Non-pigmented ciliary epithelial cell (primary cell): ENCODE results near the gene STX5.
"Not testable (repeated sequence)": the region's sequence is repeated elsewhere in the genome, so short reads cannot be mapped to it uniquely, and the experiment has no call there.

Experiments used
- DNase-seq: peaks from one replicate; pipeline ENCODE4 v3.0.0-alpha.2; 2010; ENCODE audit warnings: low read depth

STX5 gene

GRCh38 chr11:62782753-62783152 lies 49.1 kb downstream of the STX5 start:
- no peak for DNase-seq

DNA sequence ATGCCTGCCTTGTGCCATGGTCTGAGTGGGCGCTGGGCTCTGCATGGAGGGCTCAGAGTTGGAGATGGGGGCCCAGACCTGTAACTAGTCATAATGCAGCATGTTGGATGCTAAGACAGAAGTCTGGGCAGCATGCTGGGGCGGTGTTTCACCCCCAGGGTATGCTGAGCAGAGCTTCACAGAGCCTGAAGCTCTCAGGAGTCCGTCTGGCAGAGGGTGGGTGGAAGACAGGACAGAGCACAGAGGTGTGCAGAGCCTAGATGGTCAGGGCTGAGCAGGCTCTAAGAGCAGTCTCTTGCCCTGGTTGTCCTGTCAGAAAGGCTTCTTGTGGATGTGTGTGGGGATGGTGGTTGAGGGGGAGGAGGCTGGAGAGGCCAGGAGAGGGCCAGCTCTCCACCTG lies 53.4 kb downstream of the STX5 start:
- no peak for DNase-seq

DNA sequence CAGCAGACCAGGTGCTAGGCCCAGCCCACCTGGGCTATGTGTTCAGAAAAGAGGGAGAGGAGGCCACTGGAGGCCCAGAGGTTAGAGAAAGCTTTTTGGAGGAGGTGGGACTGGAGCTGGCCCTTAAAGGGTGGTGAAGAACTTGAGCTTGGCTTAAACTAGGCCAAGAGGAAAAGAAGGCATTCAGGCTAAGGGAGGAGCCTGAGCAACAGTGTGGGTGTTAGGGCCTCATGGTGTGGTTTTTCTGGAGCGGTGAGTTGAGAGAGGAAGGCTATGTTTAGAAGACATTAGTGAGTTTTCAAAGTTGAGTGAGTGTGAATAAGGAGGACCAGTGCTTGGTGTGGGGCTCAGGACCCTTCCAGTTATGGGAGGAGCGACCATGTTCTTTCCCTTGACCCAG lies 54.5 kb downstream of the STX5 start:
- DNase-seq = no peak

- no peak for DNase-seq
These were observed 56.2 kb downstream of the STX5 start for GRCh38 chr11:62775646-62776045.

DNA sequence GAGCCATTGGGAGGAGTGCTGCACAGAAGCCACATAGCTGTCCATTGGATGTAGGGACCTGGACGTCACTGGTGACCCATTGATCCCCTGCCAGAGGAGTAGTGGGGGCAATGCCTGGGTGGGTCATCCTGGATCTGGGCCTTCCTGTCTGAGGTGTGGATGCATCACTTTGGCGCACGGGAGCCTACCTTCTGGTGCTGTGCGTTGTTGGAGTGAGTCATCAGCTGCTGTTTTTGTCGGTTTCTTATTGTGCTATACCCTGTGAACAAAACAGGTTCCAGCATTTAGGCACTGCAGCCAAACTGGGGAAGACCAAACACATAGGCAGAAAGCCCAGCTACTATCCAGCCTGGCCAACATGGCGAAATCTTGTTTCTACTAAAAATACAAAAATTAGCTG lies 57.4 kb downstream of the STX5 start:
- DNase-seq = no peak

DNA sequence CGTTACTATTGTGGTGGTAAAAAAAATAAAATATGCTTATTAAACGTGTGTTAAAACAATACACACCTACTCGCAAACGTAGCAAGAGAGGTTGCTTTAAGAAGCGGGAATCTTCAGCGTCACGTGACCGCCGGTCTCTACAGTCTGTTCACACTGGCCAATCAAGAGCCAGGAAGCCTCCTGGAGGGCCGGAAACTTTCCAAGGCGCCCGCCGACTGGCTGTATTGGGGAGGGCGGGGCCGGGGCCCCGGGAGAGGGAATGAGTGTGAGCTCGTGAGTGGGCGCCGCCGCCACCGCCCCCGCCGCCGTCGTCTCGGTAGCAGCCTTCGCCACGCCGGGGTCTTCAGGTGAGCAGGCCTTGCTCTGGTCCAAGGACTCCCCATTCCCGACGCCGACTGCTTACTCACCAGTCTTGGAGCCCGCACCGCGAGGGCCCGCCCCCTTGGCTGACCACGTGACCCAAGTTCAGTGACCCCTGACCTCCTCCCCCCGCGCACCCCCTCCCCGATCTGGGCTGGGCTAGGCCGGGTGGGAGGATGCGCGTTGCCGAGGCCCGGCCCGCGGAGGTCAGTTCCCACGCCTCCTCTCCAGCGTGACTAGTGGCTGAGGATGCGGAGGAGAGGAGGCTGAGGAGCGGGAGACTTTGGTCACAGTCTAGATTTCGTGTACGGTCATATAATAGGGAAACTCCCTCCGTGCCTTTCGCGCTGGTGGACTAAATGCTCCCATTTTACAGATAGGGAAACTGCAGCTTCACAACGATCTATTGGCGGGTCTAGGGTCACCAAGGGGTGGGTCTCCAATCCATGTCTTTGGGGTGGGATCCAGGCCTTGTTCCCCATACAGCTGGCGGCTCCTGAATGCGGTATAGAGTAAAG lies 60.5 kb downstream of the STX5 start, which contains the start of gene TAF6L:
TSS of gene TAF6L (plus strand) at position 253 of the 878 bp plus-strand sequence. CDS start 4,388 bp downstream, outside the sequence.
- DNase-seq = peak; percentile 80

DNA sequence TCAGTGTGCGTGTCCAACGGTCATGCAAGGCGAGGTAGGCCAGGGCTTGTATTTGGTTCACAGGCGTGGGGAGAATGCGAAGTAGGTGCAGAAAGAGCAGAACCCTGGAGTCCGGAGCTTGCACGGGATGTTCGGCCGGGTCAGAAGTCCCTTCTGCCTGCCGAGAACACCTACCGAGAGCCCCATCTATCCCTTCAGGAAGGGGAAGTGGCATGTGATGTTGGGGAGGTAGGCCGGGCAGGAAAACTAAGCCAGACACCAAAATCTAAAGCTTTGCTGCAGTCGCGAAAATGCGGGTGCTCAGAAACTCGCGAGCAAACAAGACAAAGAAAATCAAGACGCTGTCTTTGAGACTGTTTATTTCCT lies 61.1 kb downstream of the STX5 start:
- no peak for DNase-seq

DNA sequence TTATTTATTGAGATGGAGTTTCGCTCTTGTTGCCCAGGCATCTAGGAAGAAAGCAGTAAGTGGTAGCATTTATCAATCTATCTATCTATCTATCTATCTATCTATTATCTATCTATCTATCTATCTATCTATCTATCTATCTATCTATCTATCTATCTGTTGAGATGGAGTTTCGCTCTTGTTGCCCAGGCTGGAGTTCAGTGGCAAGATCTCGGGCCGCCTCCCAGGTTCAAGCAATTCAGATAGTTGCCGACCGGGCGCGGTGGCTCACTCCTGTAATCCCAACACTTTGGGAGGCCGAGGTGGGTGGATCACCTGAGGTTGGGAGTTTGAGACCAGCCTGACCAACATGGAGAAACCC lies 71.0 kb downstream of the STX5 start:
- DNase-seq = not testable (repeated sequence)

DNA sequence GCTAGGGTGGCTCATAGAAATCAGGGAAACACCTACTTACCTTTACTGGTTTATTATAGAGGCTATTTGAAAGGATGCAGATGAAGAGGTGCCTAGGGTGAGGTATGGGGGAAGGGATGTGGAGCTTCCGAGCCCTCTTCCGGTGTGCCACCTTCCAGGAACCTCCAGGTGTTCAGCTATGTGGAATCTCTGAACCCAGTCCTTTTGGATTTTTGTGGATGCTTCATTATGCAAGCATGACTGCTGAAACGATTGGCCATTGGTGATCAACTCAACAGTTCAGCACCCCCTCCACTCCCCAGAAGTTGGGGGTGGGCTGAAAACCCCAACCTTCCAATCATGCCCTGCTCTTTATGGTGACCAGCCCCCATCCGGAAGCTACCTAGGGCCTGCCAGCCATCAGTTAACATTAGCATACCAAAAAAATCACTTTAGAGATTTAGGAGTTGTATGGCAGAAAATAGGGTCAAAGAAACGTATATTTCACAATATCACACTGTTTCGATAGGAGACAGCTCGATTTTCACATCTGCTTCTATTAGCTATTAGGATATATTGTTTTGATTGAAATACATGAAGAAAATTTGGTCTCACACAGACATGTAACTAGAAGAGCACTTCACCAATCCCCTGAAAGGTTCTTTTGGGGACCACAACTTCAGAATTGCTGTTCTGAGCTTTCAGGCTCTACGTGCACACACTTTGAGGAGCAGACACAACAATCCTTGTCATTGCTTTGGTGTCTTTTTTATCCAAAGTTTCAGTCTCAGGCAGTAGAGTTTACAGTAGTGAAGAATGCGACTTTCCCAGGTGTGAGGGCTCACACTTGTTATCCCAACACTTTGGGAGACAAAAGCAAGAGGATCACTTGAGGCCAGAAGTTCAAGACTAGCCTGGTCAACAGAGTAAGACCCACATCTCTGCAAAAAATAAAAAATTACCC lies 73.7 kb downstream of the STX5 start:
- DNase-seq = no peak
